Nephron progenitor cell (in vitro differentiated cells): ENCODE measurements around the gene A2ML1.
"Not testable (repeated sequence)": the region's sequence is repeated elsewhere in the genome, so short reads cannot be mapped to it uniquely, and the experiment has no call there.

Source experiments
- DNase-seq: peaks from one replicate; pipeline ENCODE4 v3.0.0; 2021
- H3K27ac Mint-ChIP-seq: 2 replicates; pipeline ENCODE4 v1.8.0; 2021; ENCODE audit warnings: mild to moderate bottlenecking, moderate library complexity, mixed read lengths
- H3K27me3 Mint-ChIP-seq: 2 replicates; pipeline ENCODE4 v1.8.0; 2021; ENCODE audit warnings: mild to moderate bottlenecking, low read depth, mixed read lengths; ENCODE audit not compliant: poor library complexity
- H3K36me3 Mint-ChIP-seq: 2 replicates; pipeline ENCODE4 v1.8.0; 2021; ENCODE audit warnings: low read depth, mixed read lengths
- H3K4me1 Mint-ChIP-seq: 2 replicates; pipeline ENCODE4 v1.8.0; 2021; ENCODE audit warnings: mixed read lengths
- H3K4me3 Mint-ChIP-seq: 2 replicates; pipeline ENCODE4 v1.8.0; 2021; ENCODE audit warnings: mild to moderate bottlenecking, moderate library complexity, mixed read lengths
- H3K9me3 Mint-ChIP-seq: 2 replicates; pipeline ENCODE4 v1.8.0; 2021; ENCODE audit warnings: mild to moderate bottlenecking, moderate library complexity, mixed read lengths
- TF ChIP-seq, protein P1 (sequence below): fragments of 200-600 bp; sonication (generic); IDR thresholded peaks from 2 replicates; pipeline ENCODE4 v1.5.0; 2021; ENCODE audit warnings: antibody characterized with exemption

The A2ML1 gene

DNA sequence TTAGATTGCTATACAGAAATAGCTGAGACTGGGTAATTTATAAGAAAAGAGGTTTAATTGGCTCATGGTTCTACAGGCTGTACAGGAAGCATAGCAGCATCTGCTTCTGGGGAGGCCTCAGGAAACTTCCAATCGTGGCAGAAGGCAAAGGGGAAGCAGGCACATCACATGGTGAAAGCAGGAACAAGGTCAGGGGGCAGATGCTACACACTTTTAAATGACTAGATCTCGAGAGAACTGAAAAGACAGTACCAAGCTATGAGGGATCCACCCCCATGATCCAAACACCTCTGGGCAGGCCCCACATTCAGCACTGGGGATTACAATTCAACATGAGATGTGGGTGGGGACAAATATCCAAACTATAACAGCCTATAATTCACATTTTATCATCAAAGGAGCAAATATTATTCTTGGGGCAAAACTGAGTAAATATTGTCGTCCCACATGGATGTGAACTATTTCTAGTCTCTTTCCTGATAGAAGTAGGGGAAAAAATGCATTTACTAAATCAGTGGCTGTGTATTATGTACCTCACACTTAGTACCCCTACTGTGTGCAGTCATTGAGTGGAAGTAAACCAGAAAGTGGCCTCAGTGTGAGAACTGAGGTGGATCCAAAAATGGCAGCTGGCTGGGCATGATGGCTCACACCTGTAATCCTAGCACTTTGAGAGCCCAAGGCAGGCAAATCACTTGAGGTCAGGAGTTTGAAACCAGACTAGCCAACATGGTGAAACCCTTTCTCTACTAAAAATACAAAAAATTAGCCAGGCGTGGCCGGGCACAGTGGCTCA lies 25.4 kb upstream of the A2ML1 start:
- Mint-ChIP-seq H3K4me1 (no peaks in the 10 kb centered on the region), H3K27ac (no peak overlapping the region), H3K9me3 (peaks cover 76% of the 10 kb centered on the region), H3K27me3 (peaks cover 3% of the 10 kb centered on the region), H3K4me3 (no peak overlapping the region), H3K36me3 (peaks cover 55% of the 10 kb centered on the region)
- DNase-seq, result no peak
- TF ChIP-seq, protein P1, sequence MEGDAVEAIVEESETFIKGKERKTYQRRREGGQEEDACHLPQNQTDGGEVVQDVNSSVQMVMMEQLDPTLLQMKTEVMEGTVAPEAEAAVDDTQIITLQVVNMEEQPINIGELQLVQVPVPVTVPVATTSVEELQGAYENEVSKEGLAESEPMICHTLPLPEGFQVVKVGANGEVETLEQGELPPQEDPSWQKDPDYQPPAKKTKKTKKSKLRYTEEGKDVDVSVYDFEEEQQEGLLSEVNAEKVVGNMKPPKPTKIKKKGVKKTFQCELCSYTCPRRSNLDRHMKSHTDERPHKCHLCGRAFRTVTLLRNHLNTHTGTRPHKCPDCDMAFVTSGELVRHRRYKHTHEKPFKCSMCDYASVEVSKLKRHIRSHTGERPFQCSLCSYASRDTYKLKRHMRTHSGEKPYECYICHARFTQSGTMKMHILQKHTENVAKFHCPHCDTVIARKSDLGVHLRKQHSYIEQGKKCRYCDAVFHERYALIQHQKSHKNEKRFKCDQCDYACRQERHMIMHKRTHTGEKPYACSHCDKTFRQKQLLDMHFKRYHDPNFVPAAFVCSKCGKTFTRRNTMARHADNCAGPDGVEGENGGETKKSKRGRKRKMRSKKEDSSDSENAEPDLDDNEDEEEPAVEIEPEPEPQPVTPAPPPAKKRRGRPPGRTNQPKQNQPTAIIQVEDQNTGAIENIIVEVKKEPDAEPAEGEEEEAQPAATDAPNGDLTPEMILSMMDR, result no peak

GRCh38 chr12:8801213-8801612 lies 21.2 kb upstream of the A2ML1 start:
- DNase-seq, H3K27ac Mint-ChIP-seq, H3K4me3 Mint-ChIP-seq, H3K27me3 Mint-ChIP-seq, H3K4me1 Mint-ChIP-seq: not testable (repeated sequence)
- H3K9me3 Mint-ChIP-seq, result peaks cover 51% of the 10 kb centered on the region
- peaks cover 25% of the 10 kb centered on the region for H3K36me3 Mint-ChIP-seq

DNA sequence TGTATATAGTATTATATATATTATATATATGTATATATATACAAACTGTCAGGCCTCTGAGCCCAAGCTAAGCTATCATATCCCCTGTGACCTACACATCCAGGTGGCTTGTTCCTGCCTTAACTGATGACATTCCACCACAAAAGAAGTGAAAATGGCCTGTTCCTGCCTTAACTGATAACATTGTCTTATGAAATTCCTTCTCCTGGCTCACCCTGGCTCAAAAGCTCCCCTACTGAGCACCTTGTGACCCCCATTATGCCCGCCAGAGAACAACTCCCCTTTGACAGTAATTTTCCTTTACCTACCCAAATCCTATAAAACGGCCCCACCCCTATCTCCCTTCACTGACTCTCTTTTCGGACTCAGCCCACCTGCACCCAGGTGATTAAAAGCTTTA lies 17.6 kb upstream of the A2ML1 start:
- peaks cover 16% of the 10 kb centered on the region for H3K4me1 Mint-ChIP-seq
- not testable (repeated sequence) for DNase-seq, H3K27ac Mint-ChIP-seq, H3K4me3 Mint-ChIP-seq, H3K36me3 Mint-ChIP-seq, H3K27me3 Mint-ChIP-seq
- H3K9me3 Mint-ChIP-seq, result peaks cover 19% of the 10 kb centered on the region

DNA sequence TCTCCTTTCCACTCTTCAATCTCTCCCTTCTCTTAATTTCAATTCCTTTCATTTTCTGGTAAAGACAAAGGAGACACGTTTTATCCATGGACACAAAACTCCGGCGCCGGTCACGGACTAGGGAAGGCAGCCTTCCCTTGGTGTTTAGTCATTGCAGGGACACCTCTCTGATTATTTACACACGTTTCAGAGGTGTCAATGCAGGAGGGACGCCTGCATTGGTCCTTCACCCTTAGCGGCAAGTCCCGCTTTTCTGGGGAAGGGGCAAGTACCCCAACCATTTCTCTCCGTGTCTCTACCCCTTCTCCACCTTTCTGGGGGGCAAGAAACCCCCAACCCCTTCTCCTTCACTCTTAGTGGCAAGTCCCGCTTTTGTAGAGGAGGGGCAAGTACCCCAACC lies 16.9 kb upstream of the A2ML1 start:
- H3K36me3 Mint-ChIP-seq, H3K4me3 Mint-ChIP-seq, DNase-seq, H3K27me3 Mint-ChIP-seq, H3K27ac Mint-ChIP-seq: not testable (repeated sequence)
- Mint-ChIP-seq H3K9me3 (peaks cover 12% of the 10 kb centered on the region), H3K4me1 (peaks cover 22% of the 10 kb centered on the region)

DNA sequence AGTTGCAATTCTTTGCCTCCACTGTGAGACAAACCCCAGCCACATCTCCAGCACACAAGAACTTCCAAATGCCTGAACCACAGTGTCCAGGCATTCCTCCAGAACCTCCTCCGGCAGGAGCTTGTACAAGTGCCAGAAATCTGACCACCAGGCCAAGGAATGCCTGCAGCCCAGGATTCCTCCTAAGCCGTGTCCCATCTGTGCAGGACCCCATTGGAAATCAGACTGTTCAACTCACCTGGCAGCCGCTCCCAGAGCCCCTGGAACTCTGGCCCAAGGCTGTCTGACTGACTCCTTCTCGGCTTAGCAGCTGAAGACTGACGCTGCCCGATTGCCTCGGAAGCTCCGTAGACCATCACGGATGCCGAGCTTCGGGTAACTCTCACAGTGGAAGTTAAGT lies 15.3 kb upstream of the A2ML1 start:
- H3K27ac Mint-ChIP-seq, H3K4me3 Mint-ChIP-seq, DNase-seq, H3K9me3 Mint-ChIP-seq, H3K36me3 Mint-ChIP-seq: not testable (repeated sequence)
- Mint-ChIP-seq H3K27me3 (peaks cover 13% of the 10 kb centered on the region), H3K4me1 (peaks cover 23% of the 10 kb centered on the region)

- Mint-ChIP-seq H3K27me3 (peaks cover 14% of the 10 kb centered on the region), H3K4me1 (peaks cover 20% of the 10 kb centered on the region)
- not testable (repeated sequence) for H3K36me3 Mint-ChIP-seq, H3K9me3 Mint-ChIP-seq, DNase-seq, H3K4me3 Mint-ChIP-seq, H3K27ac Mint-ChIP-seq
Measured at GRCh38 chr12:8810112-8810511, 12.3 kb upstream of the A2ML1 start.

- H3K9me3 Mint-ChIP-seq, result no peaks in the 10 kb centered on the region
- TF ChIP-seq, protein P1, result no peak
- DNase-seq, result no peak
- peaks cover 16% of the 10 kb centered on the region for H3K4me1 Mint-ChIP-seq
- H3K36me3 Mint-ChIP-seq, result no peaks in the 10 kb centered on the region
- H3K27me3 Mint-ChIP-seq, result peaks cover 14% of the 10 kb centered on the region
- no peak overlapping the region for H3K27ac Mint-ChIP-seq
- H3K4me3 Mint-ChIP-seq, result no peak overlapping the region
Measured at GRCh38 chr12:8813572-8814357, 8.7 kb upstream of the A2ML1 start.

- H3K27me3 Mint-ChIP-seq, result peaks cover 25% of the 10 kb centered on the region
- H3K9me3 Mint-ChIP-seq, result no peaks in the 10 kb centered on the region
- DNase-seq, result no peak
- no peaks in the 10 kb centered on the region for H3K4me1 Mint-ChIP-seq
- H3K4me3 Mint-ChIP-seq, result no peak overlapping the region
- TF ChIP-seq, protein P1, result no peak
- H3K27ac Mint-ChIP-seq, result no peak overlapping the region
- H3K36me3 Mint-ChIP-seq, result no peaks in the 10 kb centered on the region
Measured at GRCh38 chr12:8816448-8817050, 5.9 kb upstream of the A2ML1 start.
